Measurements from ENCODE around the gene ACOX3. TPM values are rescaled to one million over a fixed set of nuclear protein-coding genes. Genes with fewer than 3 reads are reported as not detected.
"Not testable (repeated sequence)": the region's sequence is repeated elsewhere in the genome, so short reads cannot be mapped to it uniquely, and the experiment has no call there.

The ACOX3 gene
- total RNA-seq, 4 donors from 2014 or later = 17.3 to 36.0 (median 24.5) TPM

DNA sequence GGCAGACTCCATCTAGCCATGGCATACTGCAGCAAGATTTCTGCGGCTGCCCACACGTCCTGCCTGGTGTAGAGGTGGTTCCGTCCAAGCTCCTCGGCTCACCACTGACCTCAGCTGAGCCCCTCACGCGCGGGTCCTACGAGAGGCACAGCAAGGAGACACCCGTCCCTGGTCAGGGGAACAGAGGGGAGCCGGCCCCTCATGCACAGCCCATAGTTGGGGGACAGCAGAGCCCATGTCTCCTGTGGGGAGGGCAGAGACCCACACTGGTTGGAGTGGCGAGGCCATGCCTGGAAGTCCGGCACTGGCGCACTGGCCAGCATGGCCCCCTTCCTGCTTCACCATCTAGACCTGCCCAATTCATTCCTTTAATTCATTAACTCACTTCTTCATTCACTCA lies 90.2 kb downstream of the ACOX3 start:
- Histone ChIP-seq H3K4me3 (no peak overlapping the region), H3K27ac (peak overlapping the region in 1 of 4 donors; percentile 39), H3K4me1 (peaks cover 0 to 26% (median 12%) of the 10 kb centered on the region in 4 donors), H3K9me3 (no peaks in the 10 kb centered on the region), H3K27me3 (no peaks in the 10 kb centered on the region), H3K36me3 (peaks cover 0 to 7% (median 0%) of the 10 kb centered on the region in 3 donors)
- 90 to 91% methylated on average over 13 of the region's 13 CpGs for WGBS, 2 donors
- TF ChIP-seq, protein P1, sequence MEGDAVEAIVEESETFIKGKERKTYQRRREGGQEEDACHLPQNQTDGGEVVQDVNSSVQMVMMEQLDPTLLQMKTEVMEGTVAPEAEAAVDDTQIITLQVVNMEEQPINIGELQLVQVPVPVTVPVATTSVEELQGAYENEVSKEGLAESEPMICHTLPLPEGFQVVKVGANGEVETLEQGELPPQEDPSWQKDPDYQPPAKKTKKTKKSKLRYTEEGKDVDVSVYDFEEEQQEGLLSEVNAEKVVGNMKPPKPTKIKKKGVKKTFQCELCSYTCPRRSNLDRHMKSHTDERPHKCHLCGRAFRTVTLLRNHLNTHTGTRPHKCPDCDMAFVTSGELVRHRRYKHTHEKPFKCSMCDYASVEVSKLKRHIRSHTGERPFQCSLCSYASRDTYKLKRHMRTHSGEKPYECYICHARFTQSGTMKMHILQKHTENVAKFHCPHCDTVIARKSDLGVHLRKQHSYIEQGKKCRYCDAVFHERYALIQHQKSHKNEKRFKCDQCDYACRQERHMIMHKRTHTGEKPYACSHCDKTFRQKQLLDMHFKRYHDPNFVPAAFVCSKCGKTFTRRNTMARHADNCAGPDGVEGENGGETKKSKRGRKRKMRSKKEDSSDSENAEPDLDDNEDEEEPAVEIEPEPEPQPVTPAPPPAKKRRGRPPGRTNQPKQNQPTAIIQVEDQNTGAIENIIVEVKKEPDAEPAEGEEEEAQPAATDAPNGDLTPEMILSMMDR (IDR thresholded peaks at IDR 0.05) = no peak
- no peak for TF ChIP-seq EP300 (IDR thresholded peaks at IDR 0.05)
- TF ChIP-seq POLR2A (IDR thresholded peaks at IDR 0.05) = no peak
- DNase-seq (ENCODE audit: low spot score in 2 of 2) = no peak

DNA sequence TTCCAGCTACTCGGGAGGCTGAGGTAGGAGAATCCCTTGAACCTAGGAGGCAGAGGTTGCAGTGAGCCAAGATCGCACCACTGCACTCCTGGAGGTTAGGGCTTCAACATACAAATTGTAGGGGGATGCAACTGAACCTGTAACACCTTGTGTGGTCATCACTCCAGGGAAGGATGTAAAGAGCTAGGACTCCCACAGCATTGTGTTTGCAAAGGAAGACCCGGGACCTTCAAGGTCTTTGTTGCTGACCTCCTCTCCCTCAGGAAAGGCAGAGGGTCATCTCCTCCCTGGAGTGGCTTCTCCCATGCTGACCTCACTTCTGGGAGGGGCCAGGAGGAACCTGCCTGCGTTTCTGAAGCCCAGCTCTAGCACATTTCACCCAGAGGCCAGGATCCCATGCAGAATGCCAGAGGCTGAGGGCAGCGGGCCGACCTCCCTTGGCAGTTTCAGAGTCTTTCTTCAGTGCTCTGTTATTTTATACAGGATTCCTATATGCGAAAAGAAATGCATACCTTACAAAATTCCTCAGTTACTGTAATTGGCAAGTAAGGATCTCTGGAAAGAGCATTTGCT lies 90.8 kb downstream of the ACOX3 start:
- no peak overlapping the region for H3K4me3 ChIP-seq
- peaks cover 0 to 7% (median 0%) of the 10 kb centered on the region in 3 donors for H3K36me3 ChIP-seq
- H3K27ac ChIP-seq = no peak overlapping the region
- no peak for DNase-seq (ENCODE audit: low spot score in 2 of 2)
- H3K27me3 ChIP-seq = no peaks in the 10 kb centered on the region
- WGBS, 2 donors = 57 to 68% methylated on average over 7 of the region's 7 CpGs
- TF ChIP-seq EP300 (IDR thresholded peaks at IDR 0.05) (no peak), POLR2A (IDR thresholded peaks at IDR 0.05) (no peak)
- TF ChIP-seq, protein P1 (IDR thresholded peaks at IDR 0.05) = no peak
- peaks cover 0 to 26% (median 12%) of the 10 kb centered on the region in 4 donors for H3K4me1 ChIP-seq
- no peaks in the 10 kb centered on the region for H3K9me3 ChIP-seq

- H3K27ac ChIP-seq; H3K4me3 ChIP-seq; H3K9me3 ChIP-seq; H3K36me3 ChIP-seq; H3K27me3 ChIP-seq; DNase-seq (ENCODE audit: low spot score in 2 of 2): not testable (repeated sequence)
- 94 to 96% methylated on average over 11 of the region's 11 CpGs for WGBS, 2 donors
- peaks cover 0 to 26% (median 12%) of the 10 kb centered on the region in 4 donors for H3K4me1 ChIP-seq
Measured at GRCh38 chr4:8349236-8349635, 91.3 kb downstream of the ACOX3 start.

- peaks cover 0 to 29% (median 12%) of the 10 kb centered on the region in 4 donors for H3K4me1 ChIP-seq
- no peak for TF ChIP-seq POLR2A (IDR thresholded peaks at IDR 0.05)
- TF ChIP-seq, protein P1 (IDR thresholded peaks at IDR 0.05) = no peak
- TF ChIP-seq EP300 (IDR thresholded peaks at IDR 0.05) = no peak
- H3K4me3 ChIP-seq = no peak overlapping the region
- no peaks in the 10 kb centered on the region for H3K27me3 ChIP-seq
- H3K36me3 ChIP-seq = no peaks in the 10 kb centered on the region
- H3K27ac ChIP-seq = no peak overlapping the region
- no peak for DNase-seq (ENCODE audit: low spot score in 2 of 2)
- no peaks in the 10 kb centered on the region for H3K9me3 ChIP-seq
- 56 to 86% methylated on average over 2 to 4 of the region's 6 CpGs for WGBS, 2 donors
Measured at GRCh38 chr4:8348071-8348470, 92.5 kb downstream of the ACOX3 start.

- Histone ChIP-seq H3K4me3 (no peak overlapping the region), H3K9me3 (no peaks in the 10 kb centered on the region), H3K27me3 (no peaks in the 10 kb centered on the region), H3K27ac (no peak overlapping the region), H3K4me1 (peaks cover 0 to 25% (median 10%) of the 10 kb centered on the region in 4 donors), H3K36me3 (no peaks in the 10 kb centered on the region)
- WGBS, 2 donors = 73 to 85% methylated on average over 5 to 6 of the region's 7 CpGs
- no peak for DNase-seq (ENCODE audit: low spot score in 2 of 2)
- TF ChIP-seq POLR2A (IDR thresholded peaks at IDR 0.05) (no peak), EP300 (IDR thresholded peaks at IDR 0.05) (no peak)
- TF ChIP-seq, protein P1 (IDR thresholded peaks at IDR 0.05) = no peak
Measured at GRCh38 chr4:8347660-8348059, 92.9 kb downstream of the ACOX3 start.
